K562 (cell line): Measurements from ENCODE around the gene SEPTIN2. TPM values are rescaled to one million over a fixed set of nuclear protein-coding genes. Genes with fewer than 3 reads are reported as not detected.

Experiments used
- ARNT ChIP-seq, 2 experiments: fragments of 450-650 bp; IDR thresholded peaks; 2 replicates each; pipeline ENCODE4 v1.6.1; 2016; ENCODE audit warnings: mild to moderate bottlenecking in 1 of 2
- DPF2 ChIP-seq: fragments of 450-650 bp; IDR thresholded peaks from 2 replicates; pipeline ENCODE4 v1.6.1; 2016
- EP400 ChIP-seq: fragments of 450-650 bp; IDR thresholded peaks from 2 replicates; pipeline ENCODE4 v1.6.1; 2017; ENCODE audit warnings: antibody characterized with exemption, mild to moderate bottlenecking, moderate library complexity
- LCOR ChIP-seq: sonication (generic); formaldehyde crosslinking; IDR thresholded peaks from 2 replicates; pipeline ENCODE4 v1.8.0; 2022; ENCODE audit warnings: mild to moderate bottlenecking, missing genetic modification reagents
- NFIC ChIP-seq: fragments of 450-650 bp; IDR thresholded peaks from 2 replicates; pipeline ENCODE4 v1.6.1; 2017; ENCODE audit warnings: mild to moderate bottlenecking, inconsistent platforms
- NONO ChIP-seq, 2 experiments: fragments of 200-400 bp in 1 of 2; fragments of 450-650 bp in 1 of 2; formaldehyde crosslinking in 1 of 2; IDR thresholded peaks; 2 replicates each; pipeline ENCODE4 v1.6.1; 2017; ENCODE audit warnings: low read depth in 2 of 2, mild to moderate bottlenecking in 2 of 2, moderate library complexity in 2 of 2, low read length in 1 of 2
- NR2C1 ChIP-seq, 2 experiments: fragments of 450-650 bp; IDR thresholded peaks; 2 replicates each; pipeline ENCODE4 v1.6.1; 2017; ENCODE audit warnings: mild to moderate bottlenecking in 2 of 2, antibody characterized with exemption in 1 of 2, inconsistent platforms in 1 of 2, missing compliant biosample characterization in 1 of 2, missing genetic modification characterization in 1 of 2
- SMAD1 ChIP-seq: fragments of 150-350 bp; IDR thresholded peaks from 2 replicates; pipeline ENCODE4 v1.6.1; 2014; ENCODE audit warnings: low read length, low read depth; ENCODE audit not compliant: partially characterized antibody
- SMAD3 ChIP-seq: fragments of 450-650 bp; formaldehyde crosslinking; conservative IDR thresholded peaks from 2 replicates; pipeline ENCODE4 v1.4.0; 2020; ENCODE audit warnings: mild to moderate bottlenecking
- TAF7 ChIP-seq: fragments of 450-650 bp; IDR thresholded peaks from 2 replicates; pipeline ENCODE4 v1.6.1; 2016; ENCODE audit warnings: missing genetic modification characterization, missing compliant biosample characterization
- TBP ChIP-seq: optimal IDR thresholded peaks from 2 replicates; pipeline ENCODE3; 2011; ENCODE audit warnings: low read depth, low read length, improper control_type of control experiment
- ZNF23 ChIP-seq: fragments of 250-450 bp; sonication (Bioruptor Pico); IDR thresholded peaks from 2 replicates; pipeline ENCODE4 v1.4.0; 2020; ENCODE audit warnings: mild to moderate bottlenecking
- ZNF232 ChIP-seq: sonication (generic); formaldehyde crosslinking; IDR thresholded peaks from 2 replicates; pipeline ENCODE4 v1.8.0; 2022; ENCODE audit warnings: mild to moderate bottlenecking, missing genetic modification reagents
- polyA plus RNA-seq, 8 experiments: library from polyadenylated mRNA; depleted of rRNA in 4 of 8; stranded (reverse) in 5 of 8; unstranded in 3 of 8; fragments of >200 nt; fragmentation: Nextera tagmentation in 2 of 8; fragmentation: Illumina TruSeq in 1 of 8; extraction: Ambion mirVana in 2 of 8; extraction: Trizol in 1 of 8; gene quantifications; 2 replicates each; pipeline versions ENCODE4 v1.2.1 to v1.2.3, GENCODE V29; 2011 to 2014; ENCODE audit warnings: inconsistent platforms in 1 of 8, missing spikeins in 1 of 8
- total RNA-seq, 7 experiments: library from RNA; depleted of rRNA in 6 of 7; stranded (reverse); fragments of >200 nt in 6 of 7; fragmentation: Illumina TruSeq in 2 of 7; extraction: Trizol in 2 of 7; gene quantifications; 2 replicates each; pipeline versions ENCODE4 v1.2.1 to v1.2.3, GENCODE V29; 2011 to 2021; ENCODE audit warnings: low replicate concordance in 1 of 7
- TF ChIP-seq, protein P1 (sequence below): fragments of 250-450 bp; sonication (Bioruptor Pico); IDR thresholded peaks from 2 replicates; pipeline ENCODE4 v1.8.0; 2022; ENCODE audit warnings: inconsistent platforms
- TF ChIP-seq, protein P2 (sequence below): sonication (generic); formaldehyde crosslinking; IDR thresholded peaks from 2 replicates; pipeline ENCODE4 v1.8.1; 2022; ENCODE audit warnings: missing genetic modification reagents
- TF ChIP-seq, protein P3 (sequence below), 2 experiments: fragments of 450-650 bp in 1 of 2; sonication (generic) in 1 of 2; formaldehyde crosslinking in 1 of 2; IDR thresholded peaks in 1 of 2; conservative IDR thresholded peaks in 1 of 2; 2 replicates each; pipeline versions ENCODE4 v1.6.1 to v1.8.1; 2016 to 2023; ENCODE audit warnings: mild to moderate bottlenecking in 2 of 2, moderate library complexity in 2 of 2, inconsistent platforms in 1 of 2, missing genetic modification reagents in 1 of 2
- TF ChIP-seq, protein P4 (sequence below): IDR thresholded peaks from 2 replicates; pipeline ENCODE4 v1.6.1; 2011; ENCODE audit not compliant: insufficient read length; ENCODE audit errors: extremely low read depth
- TF ChIP-seq, protein P5 (sequence below): sonication (generic); formaldehyde crosslinking; IDR thresholded peaks from 2 replicates; pipeline ENCODE4 v1.8.1; 2023; ENCODE audit warnings: mild to moderate bottlenecking, missing genetic modification reagents
- TF ChIP-seq, protein P6 (sequence below): fragments of 450-650 bp; conservative IDR thresholded peaks from 2 replicates; pipeline ENCODE4 v1.6.1; 2016; ENCODE audit warnings: missing genetic modification characterization, low read depth, mild to moderate bottlenecking, missing compliant biosample characterization, moderate library complexity

Gene SEPTIN2
- total and polyA plus RNA-seq, 9 of the 15 experiments (the other 6 are each of a cell fraction or from before 2014, with no cell fraction given): 121 to 367 (median 166) TPM

DNA sequence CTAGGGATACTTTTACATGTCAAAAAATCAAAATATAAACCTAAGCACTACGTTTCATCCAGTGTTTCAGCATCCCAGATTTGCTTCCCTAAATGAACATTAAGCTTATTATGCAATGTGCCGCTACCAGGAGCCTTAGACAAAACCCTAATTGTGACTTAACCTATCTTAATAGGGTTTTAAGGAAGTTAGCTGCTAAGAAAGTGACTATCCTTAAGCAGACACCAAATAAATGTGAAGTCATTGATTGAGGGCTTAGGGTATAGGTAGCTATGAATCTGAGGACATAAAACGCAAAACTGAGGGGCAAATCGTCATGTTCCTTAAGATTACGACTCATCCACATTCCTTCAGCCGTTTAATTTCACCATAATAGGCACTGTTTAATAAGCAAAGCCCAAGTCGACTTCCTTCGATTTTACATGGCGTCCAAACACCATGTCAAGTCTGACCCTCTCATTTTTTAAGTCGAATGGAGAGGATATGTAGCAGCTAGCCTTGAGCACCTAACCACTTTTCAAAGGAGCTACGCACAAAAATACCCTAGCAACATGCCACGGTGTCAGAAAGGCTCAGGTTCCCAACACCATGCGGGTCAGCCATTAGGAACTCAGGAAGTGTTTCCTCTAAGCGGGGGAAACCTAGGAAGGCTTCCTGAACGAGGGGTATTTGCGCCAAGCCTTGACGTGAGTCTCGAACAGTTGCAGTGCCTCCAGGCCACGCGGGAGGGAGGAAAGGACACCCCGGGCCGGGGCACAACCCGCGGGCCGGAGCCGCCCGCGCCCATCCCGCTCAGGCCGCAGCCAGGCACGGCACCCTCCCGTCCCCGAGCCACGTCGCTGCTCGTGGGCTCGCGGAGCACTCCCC, 1.3 kb upstream of the SEPTIN2 start (continued):
- TF ChIP-seq NONO (IDR thresholded peaks at IDR 0.05; ENCODE audit: low read depth in 2 of 2, low read length in 1 of 2) (peak in 1 of 2 experiments; percentile 71; a peak in 1 of 4 replicates), TBP (no peak), SMAD3 (CRISPR knock-in tag) (no peak), ARNT (IDR thresholded peaks at IDR 0.05) (no peak), NFIC (no peak; the same call in 1 of the 2 replicates), ZNF23 (no peak), TAF7 (tag) (no peak), NR2C1 (IDR thresholded peaks at IDR 0.05) (no peak), NR2C1 (tag; IDR thresholded peaks at IDR 0.05) (0 out of 2 replicates have a peak, but pooled peaks have one; percentile 14), DPF2 (no peak), ZNF232 (0 out of 2 replicates have a peak, but pooled peaks have one; percentile 51), SMAD1 (no peak), EP400 (no peak), LCOR (CRISPR knock-in tag) (no peak)
- TF ChIP-seq, protein P1, sequence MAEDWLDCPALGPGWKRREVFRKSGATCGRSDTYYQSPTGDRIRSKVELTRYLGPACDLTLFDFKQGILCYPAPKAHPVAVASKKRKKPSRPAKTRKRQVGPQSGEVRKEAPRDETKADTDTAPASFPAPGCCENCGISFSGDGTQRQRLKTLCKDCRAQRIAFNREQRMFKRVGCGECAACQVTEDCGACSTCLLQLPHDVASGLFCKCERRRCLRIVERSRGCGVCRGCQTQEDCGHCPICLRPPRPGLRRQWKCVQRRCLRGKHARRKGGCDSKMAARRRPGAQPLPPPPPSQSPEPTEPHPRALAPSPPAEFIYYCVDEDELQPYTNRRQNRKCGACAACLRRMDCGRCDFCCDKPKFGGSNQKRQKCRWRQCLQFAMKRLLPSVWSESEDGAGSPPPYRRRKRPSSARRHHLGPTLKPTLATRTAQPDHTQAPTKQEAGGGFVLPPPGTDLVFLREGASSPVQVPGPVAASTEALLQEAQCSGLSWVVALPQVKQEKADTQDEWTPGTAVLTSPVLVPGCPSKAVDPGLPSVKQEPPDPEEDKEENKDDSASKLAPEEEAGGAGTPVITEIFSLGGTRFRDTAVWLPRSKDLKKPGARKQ: no peak
- TF ChIP-seq, protein P2, sequence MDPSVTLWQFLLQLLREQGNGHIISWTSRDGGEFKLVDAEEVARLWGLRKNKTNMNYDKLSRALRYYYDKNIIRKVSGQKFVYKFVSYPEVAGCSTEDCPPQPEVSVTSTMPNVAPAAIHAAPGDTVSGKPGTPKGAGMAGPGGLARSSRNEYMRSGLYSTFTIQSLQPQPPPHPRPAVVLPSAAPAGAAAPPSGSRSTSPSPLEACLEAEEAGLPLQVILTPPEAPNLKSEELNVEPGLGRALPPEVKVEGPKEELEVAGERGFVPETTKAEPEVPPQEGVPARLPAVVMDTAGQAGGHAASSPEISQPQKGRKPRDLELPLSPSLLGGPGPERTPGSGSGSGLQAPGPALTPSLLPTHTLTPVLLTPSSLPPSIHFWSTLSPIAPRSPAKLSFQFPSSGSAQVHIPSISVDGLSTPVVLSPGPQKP (CRISPR knock-in tag): no peak
- TF ChIP-seq, protein P3, sequence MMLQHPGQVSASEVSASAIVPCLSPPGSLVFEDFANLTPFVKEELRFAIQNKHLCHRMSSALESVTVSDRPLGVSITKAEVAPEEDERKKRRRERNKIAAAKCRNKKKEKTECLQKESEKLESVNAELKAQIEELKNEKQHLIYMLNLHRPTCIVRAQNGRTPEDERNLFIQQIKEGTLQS (IDR thresholded peaks at IDR 0.05): no peak
- TF ChIP-seq, protein P3 (CRISPR knock-in tag; conservative IDR thresholded peaks at IDR 0.05): no peak
- TF ChIP-seq, protein P4, sequence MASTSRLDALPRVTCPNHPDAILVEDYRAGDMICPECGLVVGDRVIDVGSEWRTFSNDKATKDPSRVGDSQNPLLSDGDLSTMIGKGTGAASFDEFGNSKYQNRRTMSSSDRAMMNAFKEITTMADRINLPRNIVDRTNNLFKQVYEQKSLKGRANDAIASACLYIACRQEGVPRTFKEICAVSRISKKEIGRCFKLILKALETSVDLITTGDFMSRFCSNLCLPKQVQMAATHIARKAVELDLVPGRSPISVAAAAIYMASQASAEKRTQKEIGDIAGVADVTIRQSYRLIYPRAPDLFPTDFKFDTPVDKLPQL: no peak
- TF ChIP-seq, protein P5, sequence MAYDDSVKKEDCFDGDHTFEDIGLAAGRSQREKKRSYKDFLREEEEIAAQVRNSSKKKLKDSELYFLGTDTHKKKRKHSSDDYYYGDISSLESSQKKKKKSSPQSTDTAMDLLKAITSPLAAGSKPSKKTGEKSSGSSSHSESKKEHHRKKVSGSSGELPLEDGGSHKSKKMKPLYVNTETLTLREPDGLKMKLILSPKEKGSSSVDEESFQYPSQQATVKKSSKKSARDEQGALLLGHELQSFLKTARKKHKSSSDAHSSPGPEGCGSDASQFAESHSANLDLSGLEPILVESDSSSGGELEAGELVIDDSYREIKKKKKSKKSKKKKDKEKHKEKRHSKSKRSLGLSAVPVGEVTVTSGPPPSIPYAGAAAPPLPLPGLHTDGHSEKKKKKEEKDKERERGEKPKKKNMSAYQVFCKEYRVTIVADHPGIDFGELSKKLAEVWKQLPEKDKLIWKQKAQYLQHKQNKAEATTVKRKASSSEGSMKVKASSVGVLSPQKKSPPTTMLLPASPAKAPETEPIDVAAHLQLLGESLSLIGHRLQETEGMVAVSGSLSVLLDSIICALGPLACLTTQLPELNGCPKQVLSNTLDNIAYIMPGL (CRISPR knock-in tag): 0 out of 2 replicates have a peak, but pooled peaks have one; percentile 28
- TF ChIP-seq, protein P6, sequence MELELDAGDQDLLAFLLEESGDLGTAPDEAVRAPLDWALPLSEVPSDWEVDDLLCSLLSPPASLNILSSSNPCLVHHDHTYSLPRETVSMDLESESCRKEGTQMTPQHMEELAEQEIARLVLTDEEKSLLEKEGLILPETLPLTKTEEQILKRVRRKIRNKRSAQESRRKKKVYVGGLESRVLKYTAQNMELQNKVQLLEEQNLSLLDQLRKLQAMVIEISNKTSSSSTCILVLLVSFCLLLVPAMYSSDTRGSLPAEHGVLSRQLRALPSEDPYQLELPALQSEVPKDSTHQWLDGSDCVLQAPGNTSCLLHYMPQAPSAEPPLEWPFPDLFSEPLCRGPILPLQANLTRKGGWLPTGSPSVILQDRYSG (tag): no peak
